ENCODE measurements around the gene ERI3.
A peak's percentile ranks its signal among the peaks of the same experiment; 100 is the strongest.

ERI3 gene

DNA sequence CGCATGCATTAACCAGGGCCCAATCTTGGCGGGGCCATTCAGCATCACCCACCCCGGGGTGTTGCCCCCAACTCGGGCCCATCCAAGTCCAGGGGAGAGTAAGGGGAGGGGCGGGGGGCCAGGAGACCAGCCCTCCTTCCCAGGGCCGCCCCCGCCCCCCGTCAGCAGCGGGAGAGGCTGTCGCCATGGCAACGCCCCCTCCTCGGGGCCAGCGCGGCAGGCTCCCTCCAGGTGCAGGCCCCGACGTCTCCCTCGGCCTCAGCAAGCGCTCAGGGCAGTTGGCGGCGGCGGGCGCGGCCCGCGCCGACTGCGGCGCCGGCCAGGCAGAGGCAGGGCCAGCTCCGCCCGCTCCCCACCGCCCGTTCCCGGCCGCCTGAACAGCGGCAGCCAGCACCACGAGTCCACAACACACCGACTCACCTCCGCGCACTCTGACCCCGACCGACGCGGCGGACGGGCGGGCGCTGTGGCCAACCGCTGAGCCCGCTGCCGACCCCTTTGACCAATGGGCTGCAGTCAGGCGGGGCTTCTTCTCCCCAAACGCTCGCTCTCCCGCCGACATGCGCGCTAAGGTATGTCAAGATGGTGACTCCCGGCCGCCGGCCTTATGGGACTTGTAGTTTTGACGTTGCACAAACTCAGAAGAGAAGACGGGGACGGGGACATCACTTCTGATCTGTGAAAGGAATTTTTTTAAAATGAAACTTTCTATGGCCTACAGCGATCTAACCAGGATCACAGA is at the start of gene ERI3:
Gene ERI3, minus strand, starts transcription at position 418 of the 742 bp plus-strand sequence. Its CDS starts 231 bp downstream, at position 187.
- Mint-ChIP-seq H3K27ac (peak within 1 kb of the TSS; percentile 84), H3K36me3 (no peaks in the 10 kb centered on the region), H3K27me3 (no peaks in the 10 kb centered on the region), H3K4me3 (peak within 1 kb of the TSS; percentile 93), H3K9me3 (no peaks in the 10 kb centered on the region), H3K4me1 (peaks cover 16% of the 10 kb centered on the region)
- ATAC-seq (ENCODE audit: low read depth), result peak; percentile 99
- DNase-seq (ENCODE audit: low spot score in 2 of 2), result peak; percentile 83 to 93

DNA sequence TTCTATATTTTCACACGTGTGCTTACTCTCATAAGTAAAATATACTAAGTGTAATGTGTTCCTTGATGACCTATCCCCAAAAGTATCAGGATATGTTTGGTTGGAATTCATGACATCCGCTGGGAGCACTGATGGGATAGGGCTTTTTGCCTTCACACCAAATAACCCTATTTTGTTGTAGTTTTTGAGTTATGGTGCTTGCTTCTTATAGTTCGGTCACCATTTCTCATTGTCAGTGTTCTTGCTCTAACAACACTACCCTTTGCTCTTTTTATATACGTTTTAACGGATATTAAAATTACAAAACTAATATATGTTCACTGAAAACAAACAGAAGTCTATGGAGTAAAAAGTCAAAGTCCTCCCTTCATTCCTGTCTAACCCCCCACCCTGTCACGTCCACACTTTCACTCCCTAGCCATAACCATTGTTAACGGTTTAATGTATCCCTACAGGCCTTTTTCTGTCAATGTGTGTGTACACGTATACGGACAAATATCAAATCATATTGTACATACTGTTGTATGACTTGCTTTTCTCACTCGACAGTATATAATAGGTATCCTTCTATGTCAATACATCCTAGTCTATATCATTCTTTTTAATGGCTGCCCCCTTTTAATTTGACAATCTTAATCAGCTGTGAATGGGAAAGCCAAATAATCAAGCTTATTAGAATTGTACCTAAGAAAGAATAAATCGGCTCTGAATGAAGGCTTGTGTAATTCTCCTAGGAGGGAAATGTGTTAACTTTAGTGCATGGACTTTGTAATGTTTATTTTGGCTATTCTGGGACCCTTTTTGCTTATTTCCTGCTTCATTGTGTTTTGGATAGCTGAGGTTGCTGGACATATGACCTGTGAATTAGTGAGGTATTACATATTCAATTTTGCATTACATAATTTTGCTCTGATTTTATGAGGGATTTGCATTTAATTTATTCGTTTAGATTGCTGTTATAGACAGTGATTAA is 46.5 kb upstream of the ERI3 start:
- Mint-ChIP-seq H3K36me3 (no peaks in the 10 kb centered on the region), H3K4me3 (no peak overlapping the region), H3K4me1 (peaks cover 7% of the 10 kb centered on the region), H3K9me3 (peaks cover 2% of the 10 kb centered on the region), H3K27ac (no peak overlapping the region), H3K27me3 (peaks cover 27% of the 10 kb centered on the region)
- no peak for DNase-seq (ENCODE audit: low spot score in 2 of 2)
- no peak for ATAC-seq (ENCODE audit: low read depth)

DNA sequence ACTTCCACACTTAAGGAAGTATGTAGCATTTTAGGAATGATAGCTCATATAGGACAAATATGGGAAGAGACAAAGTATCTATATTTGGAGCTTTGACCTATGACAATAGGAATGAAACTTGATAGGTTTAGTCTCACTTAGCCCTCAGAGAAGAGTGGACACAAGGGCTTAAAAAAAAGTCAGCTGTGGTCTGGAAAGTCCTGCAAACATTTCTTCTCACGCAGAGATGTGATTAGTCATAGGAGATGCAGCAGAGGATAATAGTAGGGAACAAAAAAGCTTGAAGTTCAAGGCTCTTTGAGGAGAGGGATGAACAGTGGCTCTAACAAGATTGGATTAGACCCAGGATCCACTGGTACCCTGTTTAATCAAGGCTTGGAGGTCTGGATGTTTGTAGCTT is 35.2 kb upstream of the ERI3 start:
- Mint-ChIP-seq H3K4me3 (no peak overlapping the region), H3K27me3 (peaks cover 6% of the 10 kb centered on the region), H3K36me3 (peaks cover under 1% of the 10 kb centered on the region), H3K4me1 (no peaks in the 10 kb centered on the region), H3K9me3 (no peaks in the 10 kb centered on the region), H3K27ac (no peak overlapping the region)
- DNase-seq (ENCODE audit: low spot score in 2 of 2) (no peak), ATAC-seq (ENCODE audit: low read depth) (no peak)

GRCh38 chr1:44389437-44389836 is 34.4 kb upstream of the ERI3 start:
- Mint-ChIP-seq H3K4me1 (no peaks in the 10 kb centered on the region), H3K27ac (no peak overlapping the region), H3K4me3 (no peak overlapping the region), H3K9me3 (no peaks in the 10 kb centered on the region), H3K27me3 (peaks cover 4% of the 10 kb centered on the region), H3K36me3 (no peaks in the 10 kb centered on the region)
- DNase-seq (ENCODE audit: low spot score in 2 of 2) (no peak), ATAC-seq (ENCODE audit: low read depth) (no peak)

- Mint-ChIP-seq H3K27me3 (peaks cover 2% of the 10 kb centered on the region), H3K27ac (no peak overlapping the region), H3K9me3 (no peaks in the 10 kb centered on the region), H3K36me3 (no peaks in the 10 kb centered on the region), H3K4me1 (no peaks in the 10 kb centered on the region), H3K4me3 (no peak overlapping the region)
- no peak for ATAC-seq (ENCODE audit: low read depth)
- no peak for DNase-seq (ENCODE audit: low spot score in 2 of 2)
Observed at GRCh38 chr1:44388551-44388950, 33.5 kb upstream of the ERI3 start.

GRCh38 chr1:44380666-44381177 is 25.7 kb upstream of the ERI3 start:
- H3K4me1 Mint-ChIP-seq, result no peaks in the 10 kb centered on the region
- H3K27me3 Mint-ChIP-seq, result no peaks in the 10 kb centered on the region
- no peak overlapping the region for H3K4me3 Mint-ChIP-seq
- DNase-seq (ENCODE audit: low spot score in 2 of 2), result no peak
- no peak overlapping the region for H3K27ac Mint-ChIP-seq
- H3K9me3 Mint-ChIP-seq, result no peaks in the 10 kb centered on the region
- ATAC-seq (ENCODE audit: low read depth), result no peak
- no peaks in the 10 kb centered on the region for H3K36me3 Mint-ChIP-seq

DNA sequence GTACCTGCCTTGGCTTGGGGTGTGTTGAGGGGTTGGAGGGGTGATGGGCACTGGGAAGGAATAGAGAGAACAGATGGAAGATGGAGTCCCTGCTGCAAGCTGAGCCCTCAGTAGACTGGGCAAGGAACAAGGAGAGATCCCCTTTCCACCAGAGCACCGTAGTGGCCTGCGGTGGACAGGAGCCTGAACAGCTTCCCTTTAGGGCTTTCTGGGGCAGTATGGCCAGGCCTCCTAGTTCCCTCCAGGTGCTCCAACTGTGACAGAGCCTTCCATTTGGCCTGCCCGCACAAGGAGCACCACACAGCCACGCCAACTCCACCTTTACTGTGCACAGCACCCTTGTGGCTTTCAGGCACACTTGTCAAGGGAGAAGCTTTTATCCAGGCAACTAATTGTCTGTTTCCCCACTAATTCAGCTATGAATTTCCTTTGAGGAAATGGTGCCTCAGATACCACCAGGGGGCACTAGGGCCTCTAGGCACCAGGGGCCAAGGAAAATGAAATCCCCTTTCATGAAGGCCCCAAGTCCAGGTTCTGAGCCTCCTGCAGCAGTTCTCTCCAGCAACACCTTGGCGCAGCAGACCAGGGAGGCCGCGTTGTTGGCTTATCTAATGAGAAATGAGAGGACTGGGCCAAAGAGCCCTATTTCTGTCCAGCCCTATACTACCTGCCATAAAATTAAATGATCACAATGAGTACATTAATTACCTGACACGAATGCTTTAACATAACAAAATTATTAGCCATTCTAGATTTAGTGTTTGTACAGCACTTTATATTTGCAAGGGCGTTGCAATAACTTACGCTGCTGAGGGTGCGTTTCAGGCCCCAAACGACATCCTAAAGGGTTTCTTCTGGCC is 23.1 kb upstream of the ERI3 start:
- Mint-ChIP-seq H3K36me3 (no peaks in the 10 kb centered on the region), H3K4me1 (no peaks in the 10 kb centered on the region), H3K4me3 (no peak overlapping the region), H3K9me3 (no peaks in the 10 kb centered on the region), H3K27ac (no peak overlapping the region), H3K27me3 (no peaks in the 10 kb centered on the region)
- ATAC-seq (ENCODE audit: low read depth), result peak; percentile 49
- peak in 1 of 2 donors; percentile 39 for DNase-seq (ENCODE audit: low spot score in 2 of 2)

GRCh38 chr1:44375547-44375946 is 20.5 kb upstream of the ERI3 start:
- Mint-ChIP-seq H3K36me3 (no peaks in the 10 kb centered on the region), H3K27me3 (no peaks in the 10 kb centered on the region), H3K27ac (no peak overlapping the region), H3K4me3 (no peak overlapping the region), H3K4me1 (no peaks in the 10 kb centered on the region), H3K9me3 (no peaks in the 10 kb centered on the region)
- ATAC-seq (ENCODE audit: low read depth) (no peak), DNase-seq (ENCODE audit: low spot score in 2 of 2) (no peak)

GRCh38 chr1:44371206-44371605 is 16.1 kb upstream of the ERI3 start:
- H3K27ac Mint-ChIP-seq, result no peak overlapping the region
- no peak overlapping the region for H3K4me3 Mint-ChIP-seq
- H3K27me3 Mint-ChIP-seq, result peaks cover 11% of the 10 kb centered on the region
- no peaks in the 10 kb centered on the region for H3K9me3 Mint-ChIP-seq
- H3K4me1 Mint-ChIP-seq, result no peaks in the 10 kb centered on the region
- H3K36me3 Mint-ChIP-seq, result no peaks in the 10 kb centered on the region
- no peak for ATAC-seq (ENCODE audit: low read depth)
- no peak for DNase-seq (ENCODE audit: low spot score in 2 of 2)

GRCh38 chr1:44368471-44369151 is 13.6 kb upstream of the ERI3 start:
- Mint-ChIP-seq H3K9me3 (no peaks in the 10 kb centered on the region), H3K36me3 (no peaks in the 10 kb centered on the region), H3K27ac (no peak overlapping the region), H3K4me1 (no peaks in the 10 kb centered on the region), H3K4me3 (no peak overlapping the region), H3K27me3 (peaks cover 12% of the 10 kb centered on the region)
- DNase-seq (ENCODE audit: low spot score in 2 of 2) (no peak), ATAC-seq (ENCODE audit: low read depth) (no peak)

GRCh38 chr1:44367944-44368343 is 12.9 kb upstream of the ERI3 start:
- Mint-ChIP-seq H3K27ac (no peak overlapping the region), H3K36me3 (no peaks in the 10 kb centered on the region), H3K4me1 (peaks cover 2% of the 10 kb centered on the region), H3K4me3 (no peak overlapping the region), H3K27me3 (peaks cover 13% of the 10 kb centered on the region), H3K9me3 (no peaks in the 10 kb centered on the region)
- DNase-seq (ENCODE audit: low spot score in 2 of 2) (no peak), ATAC-seq (ENCODE audit: low read depth) (no peak)

DNA sequence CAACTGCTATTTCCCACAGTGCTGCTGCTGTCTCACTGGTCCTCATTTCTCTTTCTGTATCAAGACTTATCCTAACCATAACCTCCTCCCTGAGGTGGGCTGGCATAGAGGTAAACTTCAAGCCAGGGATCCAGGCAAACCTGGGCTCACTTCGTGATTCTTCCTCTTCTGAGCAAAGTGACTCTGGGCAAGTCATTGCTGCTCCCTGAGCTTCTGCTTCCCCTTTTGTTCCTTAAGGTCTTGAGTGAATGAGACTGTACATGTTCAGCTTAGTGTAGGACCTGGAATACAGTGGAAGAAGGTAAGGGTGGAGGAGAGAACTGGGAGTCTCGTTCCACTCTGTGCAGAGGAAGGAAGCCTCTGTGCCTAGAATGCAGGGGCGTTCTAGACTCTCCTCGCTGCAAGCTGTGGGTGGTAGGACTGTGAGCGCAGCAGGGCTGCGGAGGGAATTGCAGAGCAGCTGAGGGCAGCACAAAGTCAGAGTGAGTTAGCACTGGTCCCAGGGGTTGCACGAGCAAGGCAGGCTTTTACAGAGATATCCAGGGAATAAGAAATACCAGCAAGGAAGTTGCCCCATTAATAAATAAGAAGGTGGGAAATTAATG is 11.4 kb upstream of the ERI3 start:
- no peak overlapping the region for H3K27ac Mint-ChIP-seq
- H3K4me3 Mint-ChIP-seq, result no peak overlapping the region
- H3K9me3 Mint-ChIP-seq, result no peaks in the 10 kb centered on the region
- DNase-seq (ENCODE audit: low spot score in 2 of 2) (no peak), ATAC-seq (ENCODE audit: low read depth) (no peak)
- peaks cover 13% of the 10 kb centered on the region for H3K27me3 Mint-ChIP-seq
- H3K36me3 Mint-ChIP-seq, result no peaks in the 10 kb centered on the region
- peaks cover 8% of the 10 kb centered on the region for H3K4me1 Mint-ChIP-seq

DNA sequence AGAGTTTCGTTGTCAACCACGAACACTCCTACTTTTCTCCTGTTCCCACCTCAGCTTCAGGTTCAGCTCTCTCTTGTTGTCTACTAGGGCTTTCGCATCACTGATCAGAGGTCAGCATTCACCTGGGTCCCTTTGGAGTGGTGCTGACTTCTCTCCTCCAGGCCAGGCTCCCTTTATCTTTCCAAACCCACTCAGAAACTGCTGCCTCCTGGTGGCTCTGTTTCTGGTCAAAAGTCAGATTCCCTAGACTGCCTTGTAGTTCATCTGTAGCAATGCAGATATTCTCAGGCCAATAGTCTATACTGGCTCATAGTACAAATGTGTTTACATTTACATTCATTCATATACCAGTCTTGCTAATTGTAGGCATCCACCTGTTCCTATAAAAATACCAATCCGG is 6.4 kb upstream of the ERI3 start:
- peaks cover 5% of the 10 kb centered on the region for H3K27me3 Mint-ChIP-seq
- H3K27ac Mint-ChIP-seq, result no peak overlapping the region
- peaks cover 8% of the 10 kb centered on the region for H3K4me1 Mint-ChIP-seq
- DNase-seq (ENCODE audit: low spot score in 2 of 2), result no peak
- ATAC-seq (ENCODE audit: low read depth), result no peak
- no peak overlapping the region for H3K4me3 Mint-ChIP-seq
- no peaks in the 10 kb centered on the region for H3K36me3 Mint-ChIP-seq
- no peaks in the 10 kb centered on the region for H3K9me3 Mint-ChIP-seq

All from memory B cell (primary cell).